GM11168 (cell line): ENCODE results near the gene IRAG1.
"Not testable (repeated sequence)": the region's sequence is repeated elsewhere in the genome, so short reads cannot be mapped to it uniquely, and the experiment has no call there.

ENCODE experiments used
- in situ Hi-C: fragments of 300-500 bp; cut with MboI; formaldehyde crosslinking; loops from one replicate; pipeline ENCODE4 v1.12.0; 2022; ENCODE audit warnings: low sequenced_read_pairs; ENCODE audit not compliant: unreplicated experiment

The IRAG1 gene

GRCh38 chr11:10708131-10708530 is 14.6 kb upstream of the IRAG1 start:
- in situ Hi-C loops = no loop called here

GRCh38 chr11:10701982-10702381 is 8.4 kb upstream of the IRAG1 start:
- in situ Hi-C loops = no loop called here

- in situ Hi-C loops = no loop called here
These were observed 5.5 kb upstream of the IRAG1 start for GRCh38 chr11:10699072-10699471.

GRCh38 chr11:10697323-10697620 is 3.7 kb upstream of the IRAG1 start:
- in situ Hi-C loops = no loop called here

GRCh38 chr11:10696468-10697322 is 3.1 kb upstream of the IRAG1 start:
- in situ Hi-C loops = no loop called here

GRCh38 chr11:10695833-10696232 is 2.3 kb upstream of the IRAG1 start:
- in situ Hi-C loops = no loop called here

GRCh38 chr11:10694486-10695239 is 1.1 kb upstream of the IRAG1 start:
- in situ Hi-C loops = no loop called here

GRCh38 chr11:10692531-10693115 is 932 bp downstream of the IRAG1 start:
- in situ Hi-C loops = no loop called here

- in situ Hi-C loops = no loop called here
These were observed 5.2 kb downstream of the IRAG1 start for GRCh38 chr11:10688401-10688800.

GRCh38 chr11:10686311-10686710 is 7.2 kb downstream of the IRAG1 start:
- in situ Hi-C loops = no loop called here

- in situ Hi-C loops = no loop called here
These were observed 10.1 kb downstream of the IRAG1 start for GRCh38 chr11:10683429-10683828.

GRCh38 chr11:10680956-10681487 is 12.5 kb downstream of the IRAG1 start:
- in situ Hi-C loops = no loop called here

- in situ Hi-C loops = not testable (repeated sequence)
These were observed 13.3 kb downstream of the IRAG1 start for GRCh38 chr11:10680279-10680678.

- in situ Hi-C loops = no loop called here
These were observed 13.9 kb downstream of the IRAG1 start for GRCh38 chr11:10679644-10680043.

GRCh38 chr11:10678101-10678500 is 15.5 kb downstream of the IRAG1 start:
- in situ Hi-C loops = no loop called here

- in situ Hi-C loops = no loop called here
These were observed 16.6 kb downstream of the IRAG1 start for GRCh38 chr11:10676919-10677318.

- in situ Hi-C loops = no loop called here
These were observed 18.6 kb downstream of the IRAG1 start for GRCh38 chr11:10674911-10675440.

- in situ Hi-C loops = no loop called here
These were observed 19.1 kb downstream of the IRAG1 start for GRCh38 chr11:10674440-10674855.

- in situ Hi-C loops = no loop called here
These were observed 20.0 kb downstream of the IRAG1 start for GRCh38 chr11:10673501-10674062.

- in situ Hi-C loops = no loop called here
These were observed 23.5 kb downstream of the IRAG1 start for GRCh38 chr11:10670099-10670498.
